Activated CD8-positive, alpha-beta T cell treated with anti-CD3 and anti-CD28 coated beads for 36 hours (primary cell): ENCODE data around the gene DUSP19. TPM values are rescaled to one million over a fixed set of nuclear protein-coding genes. Genes with fewer than 3 reads are reported as not detected.

Experiments
- ATAC-seq: fragments of 200-7000 bp; cut with Tn5 transposase; one replicate; pipeline ENCODE4 v1.10.0; 2021; ENCODE audit warnings: mild to moderate bottlenecking, moderate library complexity
- CTCF ChIA-PET: fragments of 350-600 bp; sonication (Branson Sonifier 250); formaldehyde crosslinking; loops from one replicate; lab custom pipeline; 2021; ENCODE audit warnings: antibody characterized with exemption; lab: Charles Lee
- POLR2A ChIA-PET: fragments of 350-600 bp; sonication (Branson Sonifier 250); formaldehyde crosslinking; loops from one replicate; lab custom pipeline; 2021; ENCODE audit warnings: antibody characterized with exemption; lab: Charles Lee
- DNase-seq: peaks from one replicate; pipeline ENCODE4 v3.0.0-alpha.2; 2020
- H3K27ac Mint-ChIP-seq: one replicate; pipeline ENCODE4 v1.8.0; 2021; ENCODE audit warnings: mild to moderate bottlenecking, mixed read lengths
- H3K27me3 Mint-ChIP-seq: one replicate; pipeline ENCODE4 v1.8.0; 2021; ENCODE audit warnings: mixed read lengths
- H3K36me3 Mint-ChIP-seq: one replicate; pipeline ENCODE4 v1.8.0; 2021; ENCODE audit warnings: low read depth, mixed read lengths
- H3K4me1 Mint-ChIP-seq: one replicate; pipeline ENCODE4 v1.8.0; 2021; ENCODE audit warnings: low read depth, mixed read lengths
- H3K4me3 Mint-ChIP-seq: one replicate; pipeline ENCODE4 v1.8.0; 2021; ENCODE audit warnings: mild to moderate bottlenecking, moderate library complexity, mixed read lengths
- H3K9me3 Mint-ChIP-seq: one replicate; pipeline ENCODE4 v1.8.0; 2021; ENCODE audit warnings: mixed read lengths
- CTCF ChIP-seq: fragments of 200-600 bp; IDR thresholded peaks from one replicate; pipeline ENCODE4 v1.8.0; 2022; ENCODE audit warnings: antibody characterized with exemption, mild to moderate bottlenecking
- intact Hi-C: fragments of 100-400 bp; cut with micrococcal nuclease; formaldehyde crosslinking; loops from one replicate; pipeline ENCODE4 v1.10.0; 2022
- total RNA-seq, 2 experiments: library from RNA; stranded (reverse); gene quantifications; one replicate each; pipeline ENCODE4 v1.2.3, GENCODE V29; 2021

Gene DUSP19
- total RNA-seq, 2 experiments from 2014 or later: 2.1 to 2.3 TPM

GRCh38 chr2:183124957-183125255 is 46.4 kb downstream of the DUSP19 start:
- H3K27ac Mint-ChIP-seq: peak overlapping the region; percentile 98
- ATAC-seq (no peak), DNase-seq (no peak)
- peaks cover 30% of the 10 kb centered on the region for H3K4me1 Mint-ChIP-seq
- peak overlapping the region; percentile 91 for H3K4me3 Mint-ChIP-seq
- intact Hi-C loops: no loop called here
- ChIA-PET CTCF (interaction anchor here (0.8 kb wide), 1 partner anchor 110 kb away, joined by 3 read pairs; no protein-coding TSS in a partner anchor), POLR2A (interaction anchor here (0.7 to 1.4 kb wide), 7 partner anchors 13 to 408 kb away, joined by 3 to 6 read pairs (median 3); partner anchors contain the start of genes DNAJC10 and NCKAP1)
- TF ChIP-seq CTCF: no peak
- peaks cover 5% of the 10 kb centered on the region for H3K27me3 Mint-ChIP-seq
- peaks cover 25% of the 10 kb centered on the region for H3K36me3 Mint-ChIP-seq
- H3K9me3 Mint-ChIP-seq: no peaks in the 10 kb centered on the region

GRCh38 chr2:183125659-183126341 is 47.3 kb downstream of the DUSP19 start:
- peaks cover 31% of the 10 kb centered on the region for H3K36me3 Mint-ChIP-seq
- POLR2A ChIA-PET: interaction anchor here (1.0 to 1.4 kb wide), 3 partner anchors 50 to 88 kb away, joined by 3 read pairs; partner anchors contain the start of gene NCKAP1
- DNase-seq (no peak), ATAC-seq (no peak)
- H3K4me3 Mint-ChIP-seq: peak overlapping the region; percentile 91
- peak overlapping the region; percentile 61 for H3K27ac Mint-ChIP-seq
- peaks cover 32% of the 10 kb centered on the region for H3K4me1 Mint-ChIP-seq
- intact Hi-C loops: no loop called here
- no peaks in the 10 kb centered on the region for H3K9me3 Mint-ChIP-seq
- peaks cover 4% of the 10 kb centered on the region for H3K27me3 Mint-ChIP-seq
- TF ChIP-seq CTCF: no peak
- CTCF ChIA-PET: interaction anchor here (0.8 kb wide), 1 partner anchor 109 kb away, joined by 3 read pairs; no protein-coding TSS in a partner anchor

GRCh38 chr2:183126635-183127034 is 48.1 kb downstream of the DUSP19 start:
- no peak for DNase-seq
- no peak overlapping the region for H3K27ac Mint-ChIP-seq
- H3K9me3 Mint-ChIP-seq: no peaks in the 10 kb centered on the region
- peak overlapping the region; percentile 91 for H3K4me3 Mint-ChIP-seq
- CTCF ChIA-PET: no interaction called here
- intact Hi-C loops: no loop called here
- no peak for ATAC-seq
- peaks cover 2% of the 10 kb centered on the region for H3K27me3 Mint-ChIP-seq
- POLR2A ChIA-PET: interaction anchor here (1.0 kb wide), 1 partner anchor 10 kb away, joined by 4 read pairs; no protein-coding TSS in a partner anchor
- peaks cover 34% of the 10 kb centered on the region for H3K4me1 Mint-ChIP-seq
- H3K36me3 Mint-ChIP-seq: peaks cover 36% of the 10 kb centered on the region
- no peak for TF ChIP-seq CTCF

GRCh38 chr2:183134016-183134415 is 55.5 kb downstream of the DUSP19 start:
- Mint-ChIP-seq H3K27ac (no peak overlapping the region), H3K4me1 (peaks cover 15% of the 10 kb centered on the region), H3K36me3 (peaks cover 49% of the 10 kb centered on the region), H3K4me3 (no peak overlapping the region), H3K27me3 (no peaks in the 10 kb centered on the region), H3K9me3 (no peaks in the 10 kb centered on the region)
- ATAC-seq: no peak
- ChIA-PET CTCF (no interaction called here), POLR2A (no interaction called here)
- intact Hi-C loops: no loop called here
- TF ChIP-seq CTCF: no peak
- DNase-seq: no peak

GRCh38 chr2:183148955-183149354 is 70.4 kb downstream of the DUSP19 start:
- DNase-seq (no peak), ATAC-seq (no peak)
- ChIA-PET POLR2A (interaction anchor here (0.6 kb wide), 1 partner anchor 20 kb away, joined by 4 read pairs; no protein-coding TSS in a partner anchor), CTCF (no interaction called here)
- no peak for TF ChIP-seq CTCF
- Mint-ChIP-seq H3K4me1 (peaks cover 13% of the 10 kb centered on the region), H3K27ac (no peak overlapping the region), H3K36me3 (peaks cover 73% of the 10 kb centered on the region), H3K9me3 (peaks cover 8% of the 10 kb centered on the region), H3K27me3 (no peaks in the 10 kb centered on the region), H3K4me3 (no peak overlapping the region)
- intact Hi-C loops: no loop called here
